A673 (cell line): ENCODE data around the gene C16orf46. TPM values are rescaled to one million over a fixed set of nuclear protein-coding genes. Genes with fewer than 3 reads are reported as not detected.

Source experiments
- BruUV-seq: library from RNA; stranded (reverse); fragments of 400-500 nt; replicated peaks from 2 replicates; lab custom pipeline; 2021; lab: Mats Ljungman, UMichigan
- CTCF ChIA-PET: fragments of 300-600 bp; sonication (Branson Sonifier 250); formaldehyde crosslinking; loops from one replicate; lab custom pipeline; 2022; ENCODE audit warnings: antibody characterized with exemption; lab: Charles Lee
- POLR2A ChIA-PET: fragments of 300-600 bp; sonication (Branson Sonifier 250); formaldehyde crosslinking; loops from one replicate; lab custom pipeline; 2022; ENCODE audit warnings: antibody characterized with exemption; ENCODE audit not compliant: low non-redundant PET; lab: Charles Lee
- DNase-seq: peaks from one replicate; pipeline ENCODE4 v3.0.0-alpha.2; 2015; ENCODE audit warnings: low spot score
- H3K27ac ChIP-seq: fragments of 200-600 bp; sonication (generic); 2 replicates; pipeline ENCODE4 v1.5.1; 2016; ENCODE audit warnings: mixed run types, low read depth, mild to moderate bottlenecking, mixed read lengths, antibody characterized with exemption, low read length; ENCODE audit not compliant: poor library complexity, severe bottlenecking
- H3K27me3 ChIP-seq: fragments of 200-600 bp; sonication (generic); replicated peaks from 2 replicates; pipeline ENCODE4 v1.6.1; 2017; ENCODE audit warnings: mixed run types, low read depth, mild to moderate bottlenecking, mixed read lengths, antibody characterized with exemption, low read length; ENCODE audit not compliant: insufficient read depth, poor library complexity
- H3K36me3 ChIP-seq: fragments of 200-600 bp; sonication (generic); 2 replicates; pipeline ENCODE4 v1.6.1; 2016; ENCODE audit warnings: mixed run types, mild to moderate bottlenecking, mixed read lengths, antibody characterized with exemption, low read length; ENCODE audit not compliant: insufficient read depth, poor library complexity, severe bottlenecking
- H3K4me1 ChIP-seq: fragments of 200-600 bp; sonication (generic); 2 replicates; pipeline ENCODE4 v1.6.1; 2017; ENCODE audit warnings: mixed run types, mild to moderate bottlenecking, mixed read lengths, antibody characterized with exemption, low read length; ENCODE audit not compliant: insufficient read depth, poor library complexity, severe bottlenecking
- H3K4me3 ChIP-seq: fragments of 200-600 bp; sonication (generic); 2 replicates; pipeline ENCODE4 v1.5.1; 2016; ENCODE audit warnings: low read depth, mixed run types, mild to moderate bottlenecking, mixed read lengths, low read length; ENCODE audit not compliant: poor library complexity, severe bottlenecking
- H3K9me3 ChIP-seq: fragments of 200-600 bp; sonication (generic); 2 replicates; pipeline ENCODE4 v1.6.1; 2016; ENCODE audit warnings: mixed run types, low read depth, mild to moderate bottlenecking, mixed read lengths, antibody characterized with exemption, low read length; ENCODE audit not compliant: poor library complexity, severe bottlenecking
- CTCF ChIP-seq: fragments of 300-800, 200-600 bp; sonication (generic); conservative IDR thresholded peaks from 2 replicates; pipeline ENCODE4 v1.5.1; 2017; ENCODE audit warnings: low read depth, mild to moderate bottlenecking, antibody characterized with exemption, low read length, moderate library complexity, mixed read lengths
- EZH2 ChIP-seq: fragments of 200-600 bp; sonication (generic); IDR thresholded peaks from 2 replicates; pipeline ENCODE4 v1.6.1; 2017; ENCODE audit warnings: borderline replicate concordance, low read depth, mild to moderate bottlenecking, mixed read lengths, antibody characterized with exemption, low read length; ENCODE audit not compliant: poor library complexity, severe bottlenecking
- intact Hi-C: fragments of 100-400 bp; cut with micrococcal nuclease; formaldehyde crosslinking; loops from one replicate; pipeline ENCODE4 v1.10.0; 2022; ENCODE audit not compliant: unreplicated experiment
- total RNA-seq: library from RNA; stranded (reverse); gene quantifications from 2 replicates; pipeline ENCODE4 v1.2.3, GENCODE V29; 2021

The C16orf46 gene
- total RNA-seq, 1 experiment from 2014 or later = 0.21 TPM

- no peak overlapping the region for H3K4me3 ChIP-seq
- no peak overlapping the region for H3K27ac ChIP-seq
- no peak for DNase-seq
- peaks cover 6% of the 10 kb centered on the region for H3K4me1 ChIP-seq
- POLR2A ChIA-PET = no interaction called here
- intact Hi-C loops = no loop called here
- peaks cover 64% of the 10 kb centered on the region for H3K36me3 ChIP-seq
- no peaks in the 10 kb centered on the region for H3K27me3 ChIP-seq
- H3K9me3 ChIP-seq = no peaks in the 10 kb centered on the region
- TF ChIP-seq CTCF = no peak
- no peak for TF ChIP-seq EZH2
- CTCF ChIA-PET = no interaction called here
- BruUV-seq = no TSS peak
These were observed 64.1 kb downstream of the C16orf46 start for GRCh38 chr16:81012974-81013373.

Other genes starting within 250 kb of the C16orf46 start
- 129 and 130 TPM in 2 replicates for gene CMC2, start 70.4 kb downstream of the C16orf46 start, total RNA-seq
- gene CENPN, start 70.0 kb downstream of the C16orf46 start, total RNA-seq = 91.0 and 109 TPM in 2 replicates
- 43.5 and 44.6 TPM in 2 replicates for gene ATMIN, start 41.4 kb downstream of the C16orf46 start, total RNA-seq
- 61.4 and 65.8 TPM in 2 replicates for gene GCSH, start 19.2 kb upstream of the C16orf46 start, total RNA-seq
- 0.15 and 0.19 TPM in 2 replicates for gene BCO1, start 161.5 kb upstream of the C16orf46 start, total RNA-seq
- gene GAN, start 237.7 kb upstream of the C16orf46 start, total RNA-seq = 15.2 and 18.0 TPM in 2 replicates